Pancreas (tissue), 10 donors: Measurements from ENCODE around the gene DNA2. TPM values are rescaled to one million over a fixed set of nuclear protein-coding genes. Genes with fewer than 3 reads are reported as not detected.

Experiments
- ATAC-seq, 4 donors: fragments of 200-7000 bp; cut with Tn5 transposase; one replicate each; pipeline versions ENCODE4 v1.8.0 to v1.9.1; 2020; ENCODE audit warnings: mild to moderate bottlenecking in 4 of 4, moderate library complexity in 4 of 4
- DNase-seq, 6 donors: peaks; one replicate each; pipeline ENCODE4 v3.0.0-alpha.2; 2020
- FAIRE-seq: peaks from 2 replicates; lab custom pipeline; 2012; peaks lifted over from hg19 to GRCh38; lab: Jason Lieb, UNC
- H3K27ac ChIP-seq, 4 donors: fragments of 200-600 bp; sonication (generic); 1 replicate in 3 of 4; 2 replicates in 1 of 4; pipeline versions ENCODE4 v1.5.0 to v1.8.0; 2020
- H3K27me3 ChIP-seq, 4 donors: fragments of 200-600 bp; one replicate each; pipeline ENCODE4 v1.8.0; 2021
- H3K36me3 ChIP-seq, 3 donors: fragments of 200-600 bp; sonication (generic) in 1 of 3; one replicate each; pipeline versions ENCODE4 v1.5.0 to v1.8.0; 2020 to 2021
- H3K4me1 ChIP-seq, 3 donors: fragments of 200-600 bp; one replicate each; pipeline ENCODE4 v1.8.0; 2021
- H3K4me3 ChIP-seq, 4 donors: fragments of 200-600 bp; sonication (generic) in 2 of 4; one replicate each; pipeline versions ENCODE4 v1.5.0 to v1.8.0; 2020 to 2021
- H3K9me3 ChIP-seq, 4 donors: fragments of 200-600 bp; one replicate each; pipeline ENCODE4 v1.8.0; 2021
- WGBS, 2 donors: extraction: QIAGEN DNeasy Blood & Tissue Kit; methylation state at CpG; one replicate each; pipeline ENCODE4 v1.1.7; 2013; 5-methylcytosine and 5-hydroxymethylcytosine counted together
- intact Hi-C, 3 donors: fragments of 100-400 bp; cut with DNase I; formaldehyde crosslinking; loops; one replicate each; pipeline versions ENCODE4 v1.11.1 to v1.14.2; 2022
- polyA plus RNA-seq, 2 donors: library from polyadenylated mRNA; stranded (reverse); fragments of 200-250 nt; gene quantifications; one replicate each; pipeline ENCODE4 v1.2.3, GENCODE V29; 2013
- total RNA-seq, 6 donors: library from RNA; stranded (reverse); fragmentation: NEBNext Ultra II Directional in 4 of 6; extraction: Animal tissue kit (Norgen Biotek cat#: 25700) in 4 of 6; gene quantifications; one replicate each; pipeline versions ENCODE4 v1.2.1 to v1.2.4, GENCODE V29; 2021 to 2023
- TF ChIP-seq, protein P1 (sequence below), 4 donors: fragments of 200-600 bp; sonication (generic) in 3 of 4; IDR thresholded peaks; one replicate each; pipeline versions ENCODE4 v1.5.0 to v1.8.0; 2021; ENCODE audit warnings: antibody characterized with exemption in 4 of 4
- donor health status: healthy with polysubstance abuse.
- donor health status: DM: no; HTN: no; CAD: no; lungs with moderate emphysema.
- donor health status: DM: no; HTN: no; CAD: no.
- donor health status: control.
- donor health status: control.
- donor health status: Bipolar disorder and iron deficiency.
- donor health status: DM: yes; HTN: yes; CAD: no.
- donor health status: DM: no; HTN: no; CAD: no.
- donor health status: DM: no; HTN: no; CAD: no.
- donor health status: DM: yes; HTN: yes; CAD: no.

The DNA2 gene
- total and polyA plus RNA-seq, 8 donors, result 0.92 to 2.8 (median 1.5) TPM

GRCh38 chr10:68428396-68429104 is 43.2 kb downstream of the DNA2 start:
- FAIRE-seq, result no peak
- no peak for ATAC-seq
- TF ChIP-seq, protein P1, sequence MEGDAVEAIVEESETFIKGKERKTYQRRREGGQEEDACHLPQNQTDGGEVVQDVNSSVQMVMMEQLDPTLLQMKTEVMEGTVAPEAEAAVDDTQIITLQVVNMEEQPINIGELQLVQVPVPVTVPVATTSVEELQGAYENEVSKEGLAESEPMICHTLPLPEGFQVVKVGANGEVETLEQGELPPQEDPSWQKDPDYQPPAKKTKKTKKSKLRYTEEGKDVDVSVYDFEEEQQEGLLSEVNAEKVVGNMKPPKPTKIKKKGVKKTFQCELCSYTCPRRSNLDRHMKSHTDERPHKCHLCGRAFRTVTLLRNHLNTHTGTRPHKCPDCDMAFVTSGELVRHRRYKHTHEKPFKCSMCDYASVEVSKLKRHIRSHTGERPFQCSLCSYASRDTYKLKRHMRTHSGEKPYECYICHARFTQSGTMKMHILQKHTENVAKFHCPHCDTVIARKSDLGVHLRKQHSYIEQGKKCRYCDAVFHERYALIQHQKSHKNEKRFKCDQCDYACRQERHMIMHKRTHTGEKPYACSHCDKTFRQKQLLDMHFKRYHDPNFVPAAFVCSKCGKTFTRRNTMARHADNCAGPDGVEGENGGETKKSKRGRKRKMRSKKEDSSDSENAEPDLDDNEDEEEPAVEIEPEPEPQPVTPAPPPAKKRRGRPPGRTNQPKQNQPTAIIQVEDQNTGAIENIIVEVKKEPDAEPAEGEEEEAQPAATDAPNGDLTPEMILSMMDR (IDR thresholded peaks at IDR 0.05), result no peak
- WGBS, 2 donors, result 89 to 94% methylated on average over 5 of the region's 5 CpGs
- H3K4me1 ChIP-seq, result no peaks in the 10 kb centered on the region
- no peak for DNase-seq
- no peak overlapping the region for H3K4me3 ChIP-seq
- H3K9me3 ChIP-seq, result no peaks in the 10 kb centered on the region
- intact Hi-C loops, result no loop called here
- H3K36me3 ChIP-seq, result no peaks in the 10 kb centered on the region
- H3K27ac ChIP-seq, result no peak overlapping the region
- no peaks in the 10 kb centered on the region for H3K27me3 ChIP-seq

DNA sequence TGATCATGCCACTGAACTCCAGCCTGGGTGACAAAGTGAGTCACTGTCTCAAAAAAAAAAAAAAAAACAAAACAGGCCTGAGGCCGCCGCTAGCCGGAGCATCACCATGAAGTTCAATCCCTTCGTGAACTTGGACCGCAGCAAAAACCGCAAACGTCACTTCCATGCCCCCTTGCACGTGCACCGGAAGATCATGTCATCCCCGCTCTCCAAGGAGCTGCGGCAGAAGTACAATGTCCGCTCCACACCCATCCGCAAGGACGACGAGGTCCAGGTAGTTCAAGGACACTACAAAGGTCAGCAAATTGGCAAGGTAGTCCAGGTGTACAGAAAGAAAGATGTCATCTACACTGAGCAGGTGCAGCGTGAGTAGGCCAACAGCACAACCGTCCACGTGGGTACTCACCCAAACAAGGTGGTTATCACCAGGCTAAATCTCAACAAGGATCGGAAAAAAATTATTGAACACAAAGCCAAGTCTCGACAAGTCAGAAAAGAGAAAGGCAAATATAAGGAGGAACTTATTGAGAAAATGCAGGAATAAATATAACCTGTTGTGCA is 47.2 kb downstream of the DNA2 start:
- Histone ChIP-seq H3K9me3 (no peaks in the 10 kb centered on the region), H3K4me3 (no peak overlapping the region), H3K27me3 (no peaks in the 10 kb centered on the region), H3K27ac (no peak overlapping the region), H3K4me1 (no peaks in the 10 kb centered on the region), H3K36me3 (no peaks in the 10 kb centered on the region)
- no peak for ATAC-seq
- intact Hi-C loops, result no loop called here
- TF ChIP-seq, protein P1 (IDR thresholded peaks at IDR 0.05), result no peak
- no peak for DNase-seq
- FAIRE-seq, result no peak
- WGBS, 2 donors, result 80 to 89% methylated on average over 20 of the region's 20 CpGs

DNA sequence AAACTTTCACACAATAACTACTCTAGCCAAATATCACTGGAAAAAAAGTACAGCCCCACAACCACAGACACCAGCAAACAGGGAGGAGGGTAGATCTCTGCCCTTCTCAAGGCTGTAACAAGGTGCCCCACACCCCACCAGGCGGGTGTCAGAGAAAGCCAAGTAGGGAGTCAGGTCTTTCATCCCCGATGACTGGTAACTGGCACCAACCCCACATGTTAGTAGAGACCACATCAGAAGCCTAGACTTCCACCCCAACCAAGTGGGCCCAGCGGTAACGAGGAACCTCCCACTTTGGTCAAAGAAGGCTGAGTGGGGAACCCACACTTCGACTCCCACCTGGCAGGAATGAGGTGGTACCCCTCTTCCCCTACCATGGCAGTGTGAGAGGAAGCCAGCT is 48.3 kb downstream of the DNA2 start:
- H3K4me1 ChIP-seq, result no peaks in the 10 kb centered on the region
- H3K9me3 ChIP-seq, result no peaks in the 10 kb centered on the region
- no peak for FAIRE-seq
- no peak overlapping the region for H3K27ac ChIP-seq
- DNase-seq, result no peak
- H3K4me3 ChIP-seq, result no peak overlapping the region
- no peaks in the 10 kb centered on the region for H3K36me3 ChIP-seq
- TF ChIP-seq, protein P1 (IDR thresholded peaks at IDR 0.05), result no peak
- WGBS, 2 donors, result 95 to 97% methylated on average over 5 of the region's 5 CpGs
- intact Hi-C loops, result no loop called here
- no peaks in the 10 kb centered on the region for H3K27me3 ChIP-seq
- ATAC-seq, result no peak

DNA sequence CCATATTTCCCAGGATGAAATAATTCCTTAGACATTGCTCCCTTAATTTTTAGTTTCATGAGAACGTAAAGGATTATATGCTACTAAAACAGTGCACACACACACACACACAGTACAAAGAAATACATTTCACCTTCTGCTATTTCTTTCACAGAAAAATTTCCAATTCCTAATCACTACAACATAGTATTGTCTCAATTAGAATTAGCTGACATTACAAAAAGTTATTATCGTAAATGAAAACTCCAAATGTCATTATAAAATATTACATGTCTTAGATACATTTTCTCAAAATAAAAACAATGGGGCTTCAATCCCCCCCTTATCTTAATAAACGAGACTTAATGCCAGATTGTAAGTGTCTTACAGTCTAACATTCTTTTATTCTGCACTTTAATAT is 52.4 kb downstream of the DNA2 start:
- Histone ChIP-seq H3K4me1 (no peaks in the 10 kb centered on the region), H3K27me3 (no peaks in the 10 kb centered on the region), H3K9me3 (no peaks in the 10 kb centered on the region), H3K36me3 (no peaks in the 10 kb centered on the region), H3K4me3 (no peak overlapping the region), H3K27ac (no peak overlapping the region)
- intact Hi-C loops, result no loop called here
- WGBS, 2 donors, result 79 to 90% methylated on average over 3 of the region's 3 CpGs
- DNase-seq, result no peak
- no peak for FAIRE-seq
- no peak for ATAC-seq
- TF ChIP-seq, protein P1 (IDR thresholded peaks at IDR 0.05), result no peak

- intact Hi-C loops, result no loop called here
- FAIRE-seq, result no peak
Measured at GRCh38 chr10:68408898-68409518, 62.8 kb downstream of the DNA2 start.

More at GRCh38 chr10:68408898-68409518, 62.8 kb downstream of the DNA2 start:
- no peaks in the 10 kb centered on the region for H3K36me3 ChIP-seq
- H3K9me3 ChIP-seq, result no peaks in the 10 kb centered on the region
- no peaks in the 10 kb centered on the region for H3K27me3 ChIP-seq
- no peak for ATAC-seq
- 85 to 92% methylated on average over 2 of the region's 2 CpGs for WGBS, 2 donors
- TF ChIP-seq, protein P1 (IDR thresholded peaks at IDR 0.05), result no peak
- peaks cover 6 to 10% (median 7%) of the 10 kb centered on the region in 3 donors for H3K4me1 ChIP-seq
- no peak for DNase-seq
- H3K4me3 ChIP-seq, result no peak overlapping the region
- H3K27ac ChIP-seq, result no peak overlapping the region
